GM10248 (cell line): ENCODE results near the gene C1orf198.

Experiments
- CTCF ChIA-PET: fragments of 300-600 bp; sonication (Branson Sonifier 250); formaldehyde crosslinking; extraction: SDS; loops from one replicate; lab custom pipeline; 2021; ENCODE audit warnings: antibody characterized with exemption; lab: Yijun Ruan, JAX
- POLR2A ChIA-PET: fragments of 350-650 bp; sonication (Branson Sonifier 250); formaldehyde crosslinking; extraction: SDS; loops from one replicate; lab custom pipeline; 2020; ENCODE audit warnings: antibody characterized with exemption; lab: Yijun Ruan, JAX
- DNase-seq: peaks from one replicate; pipeline ENCODE4 v3.0.0; 2012; ENCODE audit errors: extremely low spot score
- CTCF ChIP-seq: IDR thresholded peaks from 2 replicates; pipeline ENCODE4 v1.5.1; 2012; ENCODE audit warnings: mild to moderate bottlenecking, low read depth; ENCODE audit errors: extremely low read depth, missing control alignments, control extremely low read depth

Gene C1orf198

GRCh38 chr1:230860617-230861384, 7.5 kb downstream of the C1orf198 start:
- CTCF ChIA-PET, result interaction anchor here (1.1 kb wide), 1 partner anchor 12 kb away, joined by 3 read pairs; no protein-coding TSS in a partner anchor
- TF ChIP-seq CTCF, result no peak
- DNase-seq, result no peak
- POLR2A ChIA-PET, result no interaction called here

DNA sequence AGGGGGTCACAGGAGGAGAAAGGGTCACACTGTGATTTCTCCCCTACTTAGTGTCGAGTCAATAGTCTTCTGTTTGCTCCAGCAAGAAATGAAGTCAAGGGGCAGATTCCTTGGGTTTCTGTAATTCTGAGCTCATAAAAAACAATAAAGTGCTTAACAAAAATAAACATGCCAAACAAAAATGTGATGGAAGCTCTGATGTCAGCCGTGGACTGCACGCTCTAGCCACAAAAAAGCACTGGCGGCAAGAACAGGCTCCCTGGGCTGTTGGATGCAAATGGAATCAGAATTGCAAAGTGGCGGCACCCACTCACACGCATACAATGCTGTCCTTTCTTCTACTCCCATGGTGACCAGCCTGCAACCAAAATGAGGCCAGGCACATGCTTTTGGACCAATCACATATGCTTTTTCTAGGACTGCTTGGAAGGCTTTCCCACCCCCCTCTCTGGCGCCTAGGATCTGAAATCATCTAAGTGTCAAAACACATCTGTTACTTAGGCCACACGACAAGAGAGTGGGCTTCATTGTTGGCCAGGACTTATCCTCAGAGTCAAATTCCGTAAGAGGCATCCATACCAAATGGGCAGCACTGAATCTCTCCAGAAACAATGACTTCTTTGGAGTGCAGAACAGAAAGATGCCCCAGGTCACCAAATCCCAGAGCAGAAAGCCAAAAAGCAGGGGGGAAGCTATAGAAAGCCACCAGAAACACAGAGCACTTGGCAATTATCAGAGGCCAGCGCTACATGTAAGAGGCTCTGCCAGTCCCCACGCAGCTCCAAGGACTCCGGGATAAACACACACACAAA, 9.2 kb downstream of the C1orf198 start:
- ChIA-PET POLR2A (no interaction called here), CTCF (interaction anchor here (1.4 kb wide), 1 partner anchor 11 kb away, joined by 4 read pairs; no protein-coding TSS in a partner anchor)
- TF ChIP-seq CTCF, result no peak
- DNase-seq, result no peak

GRCh38 chr1:230858236-230858820, 10.0 kb downstream of the C1orf198 start:
- no peak for TF ChIP-seq CTCF
- ChIA-PET CTCF (interaction anchor here (1.4 kb wide), 1 partner anchor 10 kb away, joined by 4 read pairs; no protein-coding TSS in a partner anchor), POLR2A (no interaction called here)
- no peak for DNase-seq

GRCh38 chr1:230857822-230858221, 10.5 kb downstream of the C1orf198 start:
- no peak for DNase-seq
- POLR2A ChIA-PET, result no interaction called here
- no peak for TF ChIP-seq CTCF
- CTCF ChIA-PET, result interaction anchor here (1.4 kb wide), 1 partner anchor 10 kb away, joined by 4 read pairs; no protein-coding TSS in a partner anchor

DNA sequence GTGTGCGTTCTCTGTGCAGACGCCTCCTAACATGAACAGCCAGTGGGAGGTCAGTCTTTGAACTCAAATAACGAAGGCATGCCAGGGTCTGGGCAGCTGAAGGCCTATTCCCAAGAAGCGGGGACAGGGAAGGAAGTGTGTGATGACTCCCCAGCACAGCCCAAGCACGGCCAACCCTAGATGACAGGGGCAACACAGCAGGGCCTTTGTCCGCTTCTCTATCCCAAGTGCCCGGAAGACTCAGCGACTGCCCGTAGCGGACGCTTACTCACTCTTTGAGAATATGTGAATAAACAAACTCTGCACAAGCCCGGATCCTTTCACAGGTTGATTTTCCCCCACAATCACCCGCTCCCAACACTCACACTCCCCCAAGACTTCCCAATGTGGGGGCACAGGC, 11.2 kb downstream of the C1orf198 start:
- POLR2A ChIA-PET, result no interaction called here

More for the DNA sequence above, 11.2 kb downstream of the C1orf198 start:
- CTCF ChIA-PET, result interaction anchor here (1.0 kb wide), 1 partner anchor 59 kb away, joined by 3 read pairs; no protein-coding TSS in a partner anchor
- TF ChIP-seq CTCF, result no peak
- no peak for DNase-seq
